ENCODE data around the gene GABRG3. TPM values are rescaled to one million over a fixed set of nuclear protein-coding genes. Genes with fewer than 3 reads are reported as not detected.

The GABRG3 gene
- polyA plus RNA-seq, 1 donor (not counting 4 experiments of a cell fraction or from before 2014, with no cell fraction given) = not detected

- dilution Hi-C loops (cut with MboI; ENCODE audit: extremely low pct_ligation_motif_present, low sequenced_read_pairs) = no loop called here
- no peak for FAIRE-seq
- Histone ChIP-seq H4K20me1 (ENCODE audit: control insufficient read depth, extremely low read depth, insufficient read depth, low read length) (no peaks in the 10 kb centered on the region), H3K79me2 (ENCODE audit: control insufficient read depth, insufficient read depth, low read length) (no peaks in the 10 kb centered on the region), H3K27ac (ENCODE audit: control insufficient read depth, insufficient read depth, low read length) (no peak overlapping the region), H3K36me3 (ENCODE audit: control insufficient read depth in 2 of 2, extremely low read depth in 1 of 2, insufficient read depth in 2 of 2, low read length in 2 of 2) (no peaks in the 10 kb centered on the region), H3K9me1 (ENCODE audit: control insufficient read depth, extremely low read depth, insufficient read depth, low read length) (no peaks in the 10 kb centered on the region), H3K9me3 (ENCODE audit: control insufficient read depth, low read depth, low read length) (no peaks in the 10 kb centered on the region), H3K9ac (ENCODE audit: control insufficient read depth, extremely low read depth, insufficient read depth, low read length) (no peak overlapping the region), H2AFZ (ENCODE audit: control insufficient read depth, low read length) (no peak overlapping the region), H3K4me3 (ENCODE audit: control insufficient read depth in 2 of 3, extremely low read depth in 1 of 3, insufficient read depth in 2 of 3, low read depth in 1 of 3, low read length in 3 of 3) (no peak overlapping the region), H3K27me3 (ENCODE audit: control insufficient read depth, extremely low read depth, insufficient read depth, low read length) (no peaks in the 10 kb centered on the region), H3K4me1 (ENCODE audit: control insufficient read depth, extremely low read depth, insufficient read depth, low read length) (peaks cover 2% of the 10 kb centered on the region), H3K4me2 (ENCODE audit: control insufficient read depth, extremely low read depth, insufficient read depth, low read depth, low read length) (no peak overlapping the region)
- TF ChIP-seq EZH2 (IDR thresholded peaks at IDR 0.05; ENCODE audit: low read length) (no peak), CTCF (optimal IDR thresholded peaks at IDR 0.05 in 1 of 3, IDR thresholded peaks at IDR 0.05 in 1 of 3, conservative IDR thresholded peaks at IDR 0.05 in 1 of 3; ENCODE audit: extremely low read depth in 1 of 3, insufficient read depth in 2 of 3, low read length in 3 of 3) (peak; percentile 45 to 81 (median 70))
- DNase-seq (ENCODE audit: low read depth, low spot score) = no peak
Measured at GRCh38 chr15:27358751-27359434, 387.9 kb downstream of the GABRG3 start.

GRCh38 chr15:27359586-27359985 is 388.6 kb downstream of the GABRG3 start:
- H4K20me1 ChIP-seq (ENCODE audit: control insufficient read depth, extremely low read depth, insufficient read depth, low read length) = no peaks in the 10 kb centered on the region
- dilution Hi-C loops (cut with MboI; ENCODE audit: extremely low pct_ligation_motif_present, low sequenced_read_pairs) = no loop called here
- no peak overlapping the region for H3K27ac ChIP-seq (ENCODE audit: control insufficient read depth, insufficient read depth, low read length)
- no peak overlapping the region for H3K4me3 ChIP-seq (ENCODE audit: control insufficient read depth in 2 of 3, extremely low read depth in 1 of 3, insufficient read depth in 2 of 3, low read depth in 1 of 3, low read length in 3 of 3)
- FAIRE-seq (no peak), DNase-seq (ENCODE audit: low read depth, low spot score) (no peak)
- no peak overlapping the region for H3K9ac ChIP-seq (ENCODE audit: control insufficient read depth, extremely low read depth, insufficient read depth, low read length)
- no peaks in the 10 kb centered on the region for H3K4me1 ChIP-seq (ENCODE audit: control insufficient read depth, extremely low read depth, insufficient read depth, low read length)
- H3K79me2 ChIP-seq (ENCODE audit: control insufficient read depth, insufficient read depth, low read length) = no peaks in the 10 kb centered on the region
- no peaks in the 10 kb centered on the region for H3K9me3 ChIP-seq (ENCODE audit: control insufficient read depth, low read depth, low read length)
- H3K9me1 ChIP-seq (ENCODE audit: control insufficient read depth, extremely low read depth, insufficient read depth, low read length) = no peaks in the 10 kb centered on the region
- no peak overlapping the region for H2AFZ ChIP-seq (ENCODE audit: control insufficient read depth, low read length)
- H3K27me3 ChIP-seq (ENCODE audit: control insufficient read depth, extremely low read depth, insufficient read depth, low read length) = no peaks in the 10 kb centered on the region
- no peak for TF ChIP-seq EZH2 (IDR thresholded peaks at IDR 0.05; ENCODE audit: low read length)
- TF ChIP-seq CTCF (optimal IDR thresholded peaks at IDR 0.05 in 1 of 3, IDR thresholded peaks at IDR 0.05 in 1 of 3, conservative IDR thresholded peaks at IDR 0.05 in 1 of 3; ENCODE audit: extremely low read depth in 1 of 3, insufficient read depth in 2 of 3, low read length in 3 of 3) = no peak
- H3K4me2 ChIP-seq (ENCODE audit: control insufficient read depth, extremely low read depth, insufficient read depth, low read depth, low read length) = no peak overlapping the region
- H3K36me3 ChIP-seq (ENCODE audit: control insufficient read depth in 2 of 2, extremely low read depth in 1 of 2, insufficient read depth in 2 of 2, low read length in 2 of 2) = no peaks in the 10 kb centered on the region
